IMR-90 (cell line): Measurements from ENCODE around the gene MRPL38. TPM values are rescaled to one million over a fixed set of nuclear protein-coding genes. Genes with fewer than 3 reads are reported as not detected.

Experiments
- ATAC-seq: fragments of 200-7000 bp; cut with Tn5 transposase; 2 replicates; pipeline ENCODE4 v1.9.1; 2020; ENCODE audit warnings: low read depth, mild to moderate bottlenecking, moderate library complexity
- BruUV-seq: library from RNA; stranded (reverse); fragments of 400-500 nt; replicated peaks from 2 replicates; lab custom pipeline; 2021; lab: Mats Ljungman, UMichigan
- CTCF ChIA-PET: fragments of 300-600 bp; formaldehyde crosslinking; extraction: SDS; loops from one replicate; lab custom pipeline; 2021; ENCODE audit warnings: antibody characterized with exemption; lab: Yijun Ruan, JAX
- POLR2A ChIA-PET: fragments of 300-600 bp; sonication (Branson Sonifier 250); formaldehyde crosslinking; loops from one replicate; lab custom pipeline; 2022; ENCODE audit warnings: antibody characterized with exemption; ENCODE audit not compliant: unreplicated experiment; lab: Charles Lee
- DNase-seq: peaks from one replicate; pipeline ENCODE4 v3.0.0; 2013
- H2AFZ ChIP-seq: replicated peaks from 2 replicates; pipeline ENCODE3; 2013; ENCODE audit warnings: low read length, mild to moderate bottlenecking; ENCODE audit not compliant: poor library complexity
- H2AK5ac ChIP-seq: 2 replicates; pipeline ENCODE4 v1.6.1; 2013; ENCODE audit warnings: low read depth, low read length, inconsistent platforms
- H2AK9ac ChIP-seq: replicated peaks from 2 replicates; pipeline ENCODE3; 2013; ENCODE audit warnings: mild to moderate bottlenecking, low read depth, low read length, moderate library complexity; ENCODE audit not compliant: poor library complexity
- H2BK120ac ChIP-seq: 2 replicates; pipeline ENCODE4 v1.6.1; 2013; ENCODE audit warnings: low read depth, low read length, inconsistent platforms
- H2BK15ac ChIP-seq: 3 replicates; pipeline ENCODE4 v1.6.1; 2013; ENCODE audit warnings: low read depth, low read length, inconsistent platforms
- H2BK20ac ChIP-seq: 2 replicates; pipeline ENCODE4 v1.6.1; 2013; ENCODE audit warnings: low read depth, mild to moderate bottlenecking, inconsistent platforms, low read length, moderate library complexity
- H2BK5ac ChIP-seq: 2 replicates; pipeline ENCODE4 v1.6.1; 2013; ENCODE audit warnings: mild to moderate bottlenecking, low read depth, low read length, inconsistent platforms; ENCODE audit not compliant: poor library complexity, severe bottlenecking
- H3K14ac ChIP-seq: replicated peaks from 2 replicates; pipeline ENCODE4 v1.6.1; 2013; ENCODE audit warnings: low read depth, low read length, inconsistent platforms
- H3K18ac ChIP-seq: 2 replicates; pipeline ENCODE4 v1.6.1; 2013; ENCODE audit warnings: low read depth, low read length, control low read depth
- H3K23ac ChIP-seq: 2 replicates; pipeline ENCODE4 v1.6.1; 2013; ENCODE audit warnings: low read depth, low read length, inconsistent platforms
- H3K27ac ChIP-seq: 2 replicates; pipeline ENCODE4 v1.5.1; 2013; ENCODE audit warnings: mild to moderate bottlenecking, control low read depth, low read length; ENCODE audit not compliant: insufficient read depth
- H3K27me3 ChIP-seq: 2 replicates; pipeline ENCODE4 v1.6.1; 2013; ENCODE audit warnings: low read length; ENCODE audit not compliant: control insufficient read depth, insufficient read depth
- H3K36me3 ChIP-seq: 2 replicates; pipeline ENCODE4 v1.6.1; 2013; ENCODE audit warnings: low read length, mixed read lengths; ENCODE audit not compliant: control insufficient read depth, insufficient read depth
- H3K4ac ChIP-seq: 2 replicates; pipeline ENCODE4 v1.6.1; 2013; ENCODE audit warnings: low read depth, low read length, inconsistent platforms
- H3K4me1 ChIP-seq: 2 replicates; pipeline ENCODE4 v1.6.1; 2013; ENCODE audit warnings: low read length, mixed read lengths; ENCODE audit not compliant: control insufficient read depth, insufficient read depth
- H3K4me2 ChIP-seq: 2 replicates; pipeline ENCODE4 v1.6.1; 2013; ENCODE audit warnings: low read depth, mild to moderate bottlenecking, control low read depth, low read length, moderate library complexity
- H3K4me3 ChIP-seq: 2 replicates; pipeline ENCODE4 v1.5.1; 2013; ENCODE audit warnings: low read depth, mild to moderate bottlenecking, control low read depth, low read length, moderate library complexity; ENCODE audit not compliant: insufficient read depth
- H3K56ac ChIP-seq: 2 replicates; pipeline ENCODE4 v1.6.1; 2013; ENCODE audit warnings: low read length, inconsistent platforms; ENCODE audit not compliant: insufficient read depth; ENCODE audit errors: extremely low read depth
- H3K79me1 ChIP-seq, 2 experiments: 2 replicates each; pipeline ENCODE4 v1.6.1; 2013; ENCODE audit warnings: low read length in 2 of 2, inconsistent platforms in 1 of 2, low read depth in 1 of 2
- H3K9ac ChIP-seq: 2 replicates; pipeline ENCODE4 v1.6.1; 2013; ENCODE audit warnings: low read depth, low read length, control low read depth
- H3K9me1 ChIP-seq: 2 replicates; pipeline ENCODE4 v1.6.1; 2013; ENCODE audit warnings: low read length, inconsistent platforms; ENCODE audit not compliant: insufficient read depth
- H3K9me3 ChIP-seq: 2 replicates; pipeline ENCODE4 v1.6.1; 2013; ENCODE audit warnings: low read length; ENCODE audit not compliant: control insufficient read depth, insufficient read depth
- H4K20me1 ChIP-seq: 2 replicates; pipeline ENCODE4 v1.6.1; 2013; ENCODE audit warnings: low read length, inconsistent platforms; ENCODE audit not compliant: insufficient read depth
- H4K5ac ChIP-seq: 2 replicates; pipeline ENCODE4 v1.6.1; 2013; ENCODE audit warnings: mild to moderate bottlenecking, low read depth, low read length, control low read depth
- H4K8ac ChIP-seq, 2 experiments: 2 replicates each; pipeline ENCODE4 v1.6.1; 2013; ENCODE audit warnings: low read depth in 2 of 2, low read length in 2 of 2, control low read depth in 1 of 2, inconsistent platforms in 1 of 2
- H4K91ac ChIP-seq: 2 replicates; pipeline ENCODE4 v1.6.1; 2013; ENCODE audit warnings: low read depth, low read length, inconsistent platforms; ENCODE audit not compliant: insufficient read depth
- CTCF ChIP-seq: conservative IDR thresholded peaks from 2 replicates; pipeline ENCODE4 v1.5.1; 2012; ENCODE audit warnings: mild to moderate bottlenecking, low read depth, low read length, improper control_type of control experiment
- WGBS, 2 experiments: methylation state at CpG; one replicate each; pipeline versions ENCODE4 v1.1.5 to v1.1.7; 2013; ENCODE audit warnings: missing lambda C conversion rate in 2 of 2; ENCODE audit not compliant: insufficient read length in 1 of 2; ENCODE audit errors: extremely low coverage in 2 of 2; 5-methylcytosine and 5-hydroxymethylcytosine counted together
- dilution Hi-C: fragments of 300-500 bp; cut with HindIII; formaldehyde crosslinking; loops from one replicate; pipeline ENCODE4 v1.14.3; 2018; ENCODE audit warnings: low sequenced_read_pairs; ENCODE audit not compliant: unreplicated experiment
- in situ Hi-C: fragments of 300-500 bp; cut with MboI; formaldehyde crosslinking; loops from 3 replicates; pipeline ENCODE4 v1.14.3; 2019; ENCODE audit warnings: low sequenced_read_pairs, inconsistent platforms, mixed read lengths
- intact Hi-C: fragments of 100-400 bp; cut with micrococcal nuclease; formaldehyde crosslinking; loops from 2 replicates; pipeline ENCODE4 v1.10.0; 2022
- polyA plus RNA-seq, 3 experiments: library from polyadenylated mRNA; depleted of rRNA; stranded (reverse); fragments of >200 nt; gene quantifications; 2 replicates each; pipeline ENCODE4 v1.2.3, GENCODE V29; 2012; ENCODE audit warnings: low replicate concordance in 1 of 3
- total RNA-seq: library from RNA; depleted of rRNA; stranded (reverse); fragments of >200 nt; gene quantifications from 2 replicates; pipeline ENCODE4 v1.2.3, GENCODE V29; 2012

MRPL38 gene
- total and polyA plus RNA-seq, 2 of the 4 experiments (the other 2 are of a cell fraction), result 13.3 to 42.5 TPM

DNA sequence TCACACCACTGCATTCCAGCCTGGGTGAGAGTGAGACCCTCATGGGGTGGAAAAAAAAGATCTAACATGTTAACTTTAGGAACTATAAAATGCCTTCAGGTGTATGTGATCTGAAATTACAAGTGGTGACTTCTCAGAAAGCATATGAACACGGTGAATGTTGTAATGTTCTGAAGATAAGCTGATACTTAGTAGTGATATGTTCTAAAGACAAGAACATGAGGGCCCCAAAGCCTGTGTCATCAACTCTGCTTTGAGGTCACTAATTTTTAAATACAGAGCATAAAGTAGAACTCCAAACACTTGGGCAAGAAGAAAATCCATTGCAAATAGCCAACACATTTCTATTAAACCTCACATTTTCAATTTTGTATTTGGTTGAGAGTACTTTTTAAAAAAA lies 38.8 kb upstream of the MRPL38 start:
- Histone ChIP-seq H3K56ac (no peak overlapping the region), H3K79me1 (peaks cover 5 to 9% of the 10 kb centered on the region in 2 experiments; a peak in 2 of 4 replicates), H4K5ac (no peak overlapping the region), H4K20me1 (no peaks in the 10 kb centered on the region), H3K18ac (no peak overlapping the region), H3K9me1 (peaks cover 5% of the 10 kb centered on the region; the same call in 1 of the 2 replicates), H3K36me3 (peaks cover 15% of the 10 kb centered on the region), H3K4ac (no peak overlapping the region), H2BK15ac (no peak overlapping the region), H4K8ac (no peak overlapping the region), H2BK20ac (no peak overlapping the region), H2AFZ (no peak overlapping the region), H2BK120ac (no peak overlapping the region), H2BK5ac (no peak overlapping the region), H3K9ac (no peak overlapping the region), H3K14ac (no peak overlapping the region), H3K9me3 (no peaks in the 10 kb centered on the region), H2AK5ac (no peak overlapping the region), H3K23ac (no peak overlapping the region), H2AK9ac (no peak overlapping the region), H3K4me2 (no peak overlapping the region), H3K27ac (no peak overlapping the region), H3K4me3 (no peak overlapping the region), H4K91ac (no peak overlapping the region), H3K27me3 (no peaks in the 10 kb centered on the region), H3K4me1 (peaks cover 3% of the 10 kb centered on the region; the same call in 1 of the 2 replicates)
- no TSS peak for BruUV-seq
- DNase-seq, result no peak
- no peak for TF ChIP-seq CTCF
- dilution Hi-C loops (no loop called here), intact Hi-C loops (loop anchor here (5.0 kb wide), 1 partner anchor 36 kb away; no protein-coding TSS in a partner anchor), in situ Hi-C loops (no loop called here)
- WGBS, 2 experiments, result no CpG with 5 or more reads among the region's 1 CpG
- CTCF ChIA-PET, result no interaction called here
- POLR2A ChIA-PET, result interaction anchor here (0.7 kb wide), 1 partner anchor 32 kb away, joined by 11 read pairs; no protein-coding TSS in a partner anchor
- no peak for ATAC-seq
